Dermis blood vessel endothelial cell (primary cell): ENCODE data around the gene OLFML2A. TPM values are rescaled to one million over a fixed set of nuclear protein-coding genes. Genes with fewer than 3 reads are reported as not detected.

Experiments
- DNase-seq: peaks from one replicate; pipeline ENCODE4 v3.0.0; 2010
- total RNA-seq: library from RNA; depleted of rRNA; stranded (reverse); fragments of >200 nt; gene quantifications from 2 replicates; pipeline ENCODE4 v1.2.3, GENCODE V29; 2014

OLFML2A gene
- total RNA-seq, 1 donor from 2014 or later: 2.2 TPM

- DNase-seq: peak; percentile 55
Measured at GRCh38 chr9:124779368-124780059, 2.6 kb downstream of the OLFML2A start.

DNA sequence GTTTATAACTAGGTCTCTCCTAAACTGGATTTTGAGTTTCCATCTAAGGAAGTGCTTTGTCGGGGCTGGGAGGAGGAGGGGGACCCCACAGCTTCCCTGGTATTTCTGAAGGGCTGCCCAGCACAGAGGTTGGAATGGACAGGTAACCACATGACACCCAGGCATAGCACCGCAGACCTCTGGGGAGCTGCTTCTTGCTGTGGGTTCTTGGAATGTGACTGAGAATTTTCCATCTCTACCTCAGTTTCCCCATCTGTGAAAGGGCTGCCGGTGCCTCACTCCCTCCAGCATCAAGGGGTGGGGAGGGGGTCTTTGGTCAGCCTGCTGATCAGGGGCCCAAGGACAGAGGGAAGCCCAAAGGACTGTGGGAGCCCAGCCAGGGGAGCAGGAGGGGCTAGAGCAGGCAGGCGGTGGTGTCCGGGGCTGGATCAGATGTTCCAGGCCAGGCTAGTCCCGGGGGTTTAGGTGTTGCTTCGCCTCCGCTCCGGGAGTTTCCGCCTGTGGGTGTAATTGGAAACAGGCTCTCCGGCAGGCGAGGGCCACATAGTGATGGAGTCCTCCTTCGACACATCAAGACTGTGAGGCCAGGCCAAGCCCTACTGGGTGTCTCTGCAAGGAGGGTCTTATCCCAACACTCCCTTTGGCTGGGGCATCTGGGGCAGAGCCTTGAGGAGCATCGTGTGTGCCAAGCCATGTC lies 3.3 kb downstream of the OLFML2A start:
- DNase-seq: no peak

GRCh38 chr9:124780757-124781151 lies 3.8 kb downstream of the OLFML2A start:
- no peak for DNase-seq

- DNase-seq: no peak
Measured at GRCh38 chr9:124781967-124782660, 5.2 kb downstream of the OLFML2A start.

GRCh38 chr9:124782661-124783574 lies 6.0 kb downstream of the OLFML2A start:
- no peak for DNase-seq

DNA sequence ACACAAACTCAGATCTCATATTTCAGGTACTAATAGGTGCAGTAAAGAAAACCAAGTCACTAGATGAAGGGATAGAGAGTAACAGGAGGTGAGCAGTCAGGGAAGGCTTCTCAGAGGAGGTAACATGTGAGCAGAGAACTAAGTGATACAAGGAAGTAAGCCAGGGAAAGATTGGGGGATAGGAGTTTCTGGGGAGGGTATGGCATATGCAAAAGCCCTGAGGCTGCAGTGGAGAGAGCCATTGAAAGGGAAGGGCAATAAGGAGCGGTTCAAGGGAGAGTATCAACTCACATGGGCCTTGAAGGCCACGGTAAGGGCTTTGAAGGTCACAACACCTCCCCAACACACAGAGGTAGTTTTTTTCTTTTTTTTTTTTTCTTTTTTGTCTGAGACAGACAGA lies 6.9 kb downstream of the OLFML2A start:
- no peak for DNase-seq

DNA sequence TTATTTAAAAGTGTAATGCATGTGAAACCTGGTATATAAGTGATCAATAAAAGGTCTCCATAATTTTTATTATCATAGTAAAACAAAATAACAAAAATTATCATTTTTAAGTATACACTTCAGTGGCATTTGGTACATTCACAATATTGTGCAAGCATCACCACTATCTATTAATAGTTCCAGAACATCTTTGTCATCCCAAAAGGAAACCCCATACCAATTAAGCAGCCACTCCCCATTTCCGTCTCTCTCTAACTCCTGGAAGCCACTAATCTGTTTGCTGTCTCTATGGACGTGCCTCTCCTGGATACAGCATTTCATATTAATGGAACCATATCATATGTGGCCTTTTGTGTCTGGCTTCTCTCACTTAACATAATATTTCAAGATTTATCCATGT lies 7.6 kb downstream of the OLFML2A start:
- DNase-seq: no peak

DNA sequence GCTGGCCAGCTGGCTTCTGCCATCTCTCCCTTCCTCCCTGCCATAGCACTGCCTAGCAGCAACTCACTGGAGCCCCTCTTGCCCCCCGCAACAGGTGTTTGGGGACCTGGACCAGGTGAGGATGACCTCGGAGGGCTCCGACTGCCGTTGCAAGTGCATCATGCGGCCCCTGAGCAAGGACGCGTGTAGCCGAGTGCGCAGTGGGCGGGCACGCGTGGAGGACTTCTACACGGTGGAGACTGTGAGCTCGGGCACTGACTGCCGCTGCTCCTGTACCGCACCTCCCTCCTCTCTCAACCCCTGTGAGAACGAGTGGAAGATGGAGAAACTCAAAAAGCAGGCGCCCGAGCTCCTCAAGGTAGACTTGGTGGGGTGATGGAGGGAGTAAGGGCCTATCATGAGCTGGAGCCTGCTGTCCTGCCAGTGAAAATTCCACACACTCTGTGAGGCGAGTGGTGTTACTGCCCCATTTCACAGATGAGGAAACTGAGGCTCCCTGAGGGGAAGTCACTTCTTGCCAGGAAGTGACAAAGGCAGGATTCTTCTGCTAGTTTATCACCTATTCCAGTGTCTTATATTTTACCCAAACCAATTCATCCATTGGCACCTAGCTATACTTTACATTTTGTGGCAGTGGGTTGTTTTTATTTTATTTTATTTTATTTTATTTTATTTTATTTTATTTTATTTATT lies 10.1 kb downstream of the OLFML2A start:
- DNase-seq: no peak

DNA sequence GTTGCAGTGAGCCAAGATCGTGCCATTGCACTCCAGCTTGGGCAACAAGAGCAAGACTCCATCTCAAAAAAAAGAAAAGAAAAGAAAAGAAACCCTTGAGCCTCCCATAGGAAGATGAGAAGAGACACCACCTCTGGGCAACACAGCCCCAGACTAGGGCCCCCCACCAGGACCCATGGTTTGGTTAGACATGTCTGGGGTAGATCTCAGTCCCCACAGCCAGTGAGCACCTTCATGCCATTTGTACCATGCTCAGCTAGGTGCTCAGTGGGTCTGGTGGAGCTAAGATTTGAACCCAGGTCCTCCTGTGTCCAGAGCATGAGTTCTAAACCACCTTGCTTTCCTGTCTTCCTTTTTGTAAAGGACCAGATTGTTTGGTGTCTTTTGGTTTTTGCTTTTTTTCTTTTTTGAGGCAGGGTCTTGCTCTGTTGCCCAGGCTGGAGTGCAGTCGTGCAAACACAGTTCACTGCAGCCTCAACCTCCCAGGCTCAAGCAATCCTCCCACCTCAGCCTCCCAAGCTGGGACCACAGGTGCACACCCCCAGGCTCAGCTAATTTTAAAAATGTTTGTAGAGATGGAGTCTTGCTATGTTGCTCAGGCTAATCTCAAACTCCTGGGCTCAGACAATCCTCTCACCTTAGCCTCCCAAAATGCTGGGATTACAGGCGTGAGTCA lies 11.7 kb downstream of the OLFML2A start:
- DNase-seq: no peak

DNA sequence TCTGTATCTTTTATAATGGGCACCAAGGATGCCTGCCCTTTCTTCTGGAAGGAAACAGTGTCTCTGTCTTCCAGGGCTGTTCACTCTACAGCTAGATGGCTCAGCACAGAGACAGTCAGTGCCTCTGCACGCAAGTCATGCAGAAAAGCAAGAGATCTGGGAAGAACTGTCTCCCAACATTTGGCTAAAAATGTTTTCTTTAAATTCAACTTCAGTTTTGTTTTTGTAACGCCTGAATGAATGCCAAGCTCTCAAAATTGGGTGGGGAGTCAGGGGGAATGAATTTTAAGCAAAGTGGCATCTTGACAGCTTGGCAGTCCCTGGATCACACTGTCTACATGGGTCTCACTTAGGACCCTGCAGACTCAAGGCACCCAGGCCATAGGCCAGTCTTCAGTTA lies 12.6 kb downstream of the OLFML2A start:
- no peak for DNase-seq

GRCh38 chr9:124790301-124790700 lies 13.4 kb downstream of the OLFML2A start:
- DNase-seq: no peak

DNA sequence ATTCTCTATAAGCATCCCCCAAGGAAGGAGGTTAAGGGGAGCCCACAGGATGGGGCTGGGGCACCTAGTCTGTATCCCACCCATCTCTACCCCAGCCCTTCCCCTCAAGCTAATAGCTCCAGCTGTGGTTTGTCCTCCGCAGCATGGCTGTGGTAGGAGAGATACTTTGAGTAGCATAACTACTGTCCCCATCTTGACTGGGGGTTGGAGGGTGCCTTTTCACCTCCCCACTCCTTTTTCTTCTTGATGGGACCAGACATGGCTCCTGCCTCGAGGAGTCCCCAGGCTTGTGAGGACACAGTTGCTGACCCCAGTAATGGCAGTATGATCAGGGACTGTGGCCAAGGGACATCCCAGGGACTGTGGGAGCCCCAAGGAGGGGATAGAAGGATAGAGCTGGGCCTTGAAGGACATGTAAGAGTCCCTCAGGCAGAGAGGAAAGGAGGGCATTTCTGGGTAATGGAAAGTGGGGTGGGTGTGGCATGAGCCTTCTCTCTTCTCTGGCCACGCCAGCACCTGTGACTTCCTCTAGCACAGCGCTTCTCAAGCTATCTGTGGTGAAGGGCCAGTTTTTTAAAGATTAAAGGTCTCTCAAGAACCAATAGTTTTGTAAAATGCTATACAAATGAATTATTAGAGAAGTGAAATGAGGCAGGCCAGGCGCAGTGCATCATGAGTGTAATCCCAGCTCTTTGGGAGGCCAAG lies 14.0 kb downstream of the OLFML2A start:
- DNase-seq: no peak

DNA sequence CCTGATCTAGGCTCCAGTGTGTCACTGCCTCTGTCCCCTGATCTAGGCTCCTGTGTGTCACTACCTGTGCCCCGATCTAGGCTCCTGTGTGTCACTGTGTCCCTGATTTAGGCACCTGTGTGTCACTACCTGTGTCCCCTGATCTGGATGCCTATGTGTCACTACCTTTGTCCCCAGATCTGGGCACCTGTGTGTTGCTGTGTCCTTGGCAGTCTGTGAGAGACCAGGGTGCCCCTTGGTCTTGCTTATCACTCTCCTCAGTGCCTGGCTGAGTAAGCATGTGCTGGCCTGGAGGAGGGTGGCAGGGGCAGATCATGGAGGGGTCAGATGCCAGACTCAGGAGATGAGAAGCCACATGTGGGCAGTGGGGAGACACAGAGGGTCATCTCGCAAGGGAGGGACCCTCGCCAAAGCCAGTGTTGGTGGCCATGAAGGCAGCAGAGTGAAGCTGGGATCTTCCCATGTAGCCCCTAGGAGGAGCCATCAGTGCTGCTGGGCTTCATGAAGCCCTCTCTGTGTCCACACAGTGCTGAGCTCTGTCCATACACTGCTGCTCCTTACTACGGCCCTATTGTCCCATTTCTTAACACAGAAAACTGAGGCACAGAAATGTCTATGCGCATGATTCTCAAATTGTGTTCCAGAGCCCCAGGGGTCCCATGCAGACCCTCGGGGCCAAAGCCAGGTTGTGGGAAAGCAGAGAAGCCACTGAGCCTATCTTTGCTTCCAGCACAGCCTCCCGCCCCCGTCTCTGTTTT lies 15.5 kb downstream of the OLFML2A start:
- no peak for DNase-seq

DNA sequence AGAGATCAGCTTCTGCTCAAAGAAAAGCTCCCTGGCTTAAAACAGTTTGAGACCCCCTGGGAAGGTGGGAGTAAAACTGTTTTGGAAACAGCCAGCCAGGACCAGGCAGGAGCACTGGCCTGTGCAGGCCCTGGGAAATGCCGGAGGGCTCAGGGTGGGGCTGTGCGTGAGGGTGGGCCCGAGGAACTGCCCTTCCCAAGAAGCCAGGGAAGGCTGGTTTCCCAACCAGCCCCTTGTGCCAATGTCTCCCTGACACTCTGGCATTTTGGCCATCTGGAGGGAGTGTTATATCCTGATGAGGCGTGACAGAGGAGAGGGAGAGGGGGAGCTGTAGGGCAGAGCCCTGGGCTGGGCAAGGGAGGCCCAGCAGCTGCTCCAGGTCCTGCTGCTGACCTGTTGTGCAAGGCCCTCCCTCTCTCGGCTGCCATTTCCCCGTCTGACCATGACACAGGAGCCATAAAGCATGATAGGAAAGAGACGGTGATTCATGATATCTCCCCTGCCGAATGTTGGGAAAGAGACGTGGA lies 16.1 kb downstream of the OLFML2A start:
- DNase-seq: no peak

GRCh38 chr9:124794902-124795491 lies 18.1 kb downstream of the OLFML2A start:
- DNase-seq: no peak

DNA sequence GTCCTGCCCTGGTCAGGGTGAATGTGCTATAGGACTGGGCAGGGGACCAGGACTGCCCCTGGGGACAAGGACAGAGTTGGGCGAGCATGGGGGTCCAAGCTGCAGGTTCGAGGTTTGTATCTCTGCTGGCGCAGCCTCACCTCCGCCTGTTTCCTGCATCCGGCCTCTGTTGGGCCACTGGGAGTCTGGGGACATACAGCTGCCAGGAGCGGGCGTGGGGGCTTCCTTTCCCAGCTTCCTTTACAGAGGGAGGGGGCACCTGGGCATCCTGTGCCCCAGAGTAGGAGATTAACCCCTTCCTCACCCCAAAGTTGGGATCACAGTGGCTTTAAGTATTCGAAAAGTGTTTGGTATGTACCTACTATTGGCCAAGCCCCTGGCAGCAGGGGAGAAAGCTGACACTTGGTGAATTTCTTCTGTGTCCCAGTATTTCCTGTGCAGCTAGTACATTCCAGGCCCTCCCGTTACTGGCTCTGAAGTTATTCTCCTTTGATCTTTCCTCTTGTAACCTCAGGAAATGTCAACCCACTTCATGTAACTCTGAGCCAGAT lies 19.0 kb downstream of the OLFML2A start:
- peak; percentile 66 for DNase-seq

- DNase-seq: no peak
Measured at GRCh38 chr9:124797343-124798103, 20.6 kb downstream of the OLFML2A start.
